Cerebellar nuclear complex (tissue), 1 donor: ENCODE results near the gene DCAF10.
"Not testable (repeated sequence)": the region's sequence is repeated elsewhere in the genome, so short reads cannot be mapped to it uniquely, and the experiment has no call there.

ENCODE experiments used
- DNase-seq, 2 experiments: peaks; one replicate each; lab custom pipeline; 2025; lab: John Stamatoyannopoulos, UW

The DCAF10 gene

GRCh38 chr9:37870081-37870798 lies 69.6 kb downstream of the DCAF10 start:
- DNase-seq: no peak

- DNase-seq: no peak
These were observed 70.2 kb downstream of the DCAF10 start for GRCh38 chr9:37870799-37871176.

GRCh38 chr9:37873955-37874354 lies 73.4 kb downstream of the DCAF10 start:
- no peak for DNase-seq

- no peak for DNase-seq
These were observed 75.8 kb downstream of the DCAF10 start for GRCh38 chr9:37876376-37876775.

GRCh38 chr9:37880916-37881479 lies 80.4 kb downstream of the DCAF10 start:
- no peak for DNase-seq

GRCh38 chr9:37887977-37888583 lies 87.5 kb downstream of the DCAF10 start:
- not testable (repeated sequence) for DNase-seq

- no peak for DNase-seq
These were observed 88.9 kb downstream of the DCAF10 start for GRCh38 chr9:37889536-37889935.

GRCh38 chr9:37891042-37891441 lies 90.4 kb downstream of the DCAF10 start:
- not testable (repeated sequence) for DNase-seq

- DNase-seq: no peak
These were observed 91.5 kb downstream of the DCAF10 start for GRCh38 chr9:37892063-37892462.

GRCh38 chr9:37897665-37898064 lies 97.1 kb downstream of the DCAF10 start:
- no peak for DNase-seq

- DNase-seq: no peak
These were observed 98.4 kb downstream of the DCAF10 start for GRCh38 chr9:37899041-37899440.

GRCh38 chr9:37902131-37902530 lies 101.5 kb downstream of the DCAF10 start:
- DNase-seq: no peak

GRCh38 chr9:37902796-37903646 lies 102.4 kb downstream of the DCAF10 start:
- no peak for DNase-seq

GRCh38 chr9:37903647-37904444 lies 103.2 kb downstream of the DCAF10 start, which contains the start of gene SLC25A51:
Gene SLC25A51, minus strand, starts transcription at chr9:37904127. Its CDS starts 15,577 bp downstream, at chr9:37888550.
- DNase-seq: peak in 1 of 2 experiments; percentile 55

GRCh38 chr9:37904445-37905130 lies 104.0 kb downstream of the DCAF10 start:
- DNase-seq: no peak

GRCh38 chr9:37905131-37905505 lies 104.5 kb downstream of the DCAF10 start:
- no peak for DNase-seq

GRCh38 chr9:37905776-37906175 lies 105.2 kb downstream of the DCAF10 start:
- no peak for DNase-seq

- DNase-seq: no peak
These were observed 106.0 kb downstream of the DCAF10 start for GRCh38 chr9:37906312-37907239.

GRCh38 chr9:37908283-37908682 lies 107.7 kb downstream of the DCAF10 start:
- DNase-seq: no peak

- no peak for DNase-seq
These were observed 108.1 kb downstream of the DCAF10 start for GRCh38 chr9:37908698-37909186.
